GM19023 (cell line): Measurements from ENCODE around the gene CNDP2.

Experiments used
- ATAC-seq: cut with Tn5 transposase; IDR thresholded peaks from one replicate; pipeline ENCODE4 v1.9.1; 2021; ENCODE audit warnings: mild to moderate bottlenecking, moderate library complexity; ENCODE audit not compliant: unreplicated experiment

The CNDP2 gene

DNA sequence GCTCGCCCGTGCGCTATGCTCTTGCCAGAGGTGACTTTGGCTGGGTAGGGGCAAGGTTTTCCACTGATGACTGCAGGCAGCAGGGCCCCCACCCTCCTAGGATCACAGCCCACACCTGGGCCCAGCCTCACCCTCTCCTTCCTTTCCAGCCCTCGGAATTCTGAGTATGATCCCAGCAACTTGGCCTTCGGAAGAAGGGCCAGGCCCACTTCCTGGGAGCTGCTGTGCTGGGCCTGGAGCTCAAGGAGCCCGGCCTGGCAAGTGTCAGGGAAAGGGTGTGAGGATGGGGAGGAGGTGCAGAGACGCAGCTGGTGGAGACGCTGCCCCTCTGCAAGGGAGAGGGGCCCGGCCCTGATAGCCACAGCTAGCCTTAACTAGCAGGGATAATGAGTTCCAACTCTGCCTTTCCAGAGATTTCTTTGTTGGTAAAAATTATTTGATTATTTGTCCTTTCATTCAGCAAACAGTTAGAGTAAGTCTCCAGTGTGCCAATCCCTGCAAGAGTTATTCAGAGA lies 36.4 kb downstream of the CNDP2 start:
- ATAC-seq: no peak

DNA sequence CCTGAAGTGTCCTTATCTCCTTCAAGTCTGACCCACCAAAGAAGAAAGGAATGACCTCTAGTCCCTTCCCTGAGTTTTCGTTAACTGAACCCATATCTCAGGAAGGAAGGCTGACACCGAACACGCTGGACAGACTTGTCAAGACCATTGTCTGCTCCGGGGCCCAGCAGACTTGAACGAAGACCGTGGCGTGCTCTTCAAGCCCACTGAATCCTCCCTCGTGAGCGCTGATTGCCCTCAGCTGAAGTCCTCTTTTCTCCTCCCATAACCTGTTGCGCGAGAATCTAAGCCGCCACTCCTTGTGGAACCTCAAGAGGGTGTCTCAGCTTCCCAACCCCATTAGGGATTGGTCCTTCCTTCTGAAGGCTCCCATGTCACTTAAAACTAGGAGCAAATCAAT lies 37.5 kb downstream of the CNDP2 start:
- ATAC-seq: no peak

DNA sequence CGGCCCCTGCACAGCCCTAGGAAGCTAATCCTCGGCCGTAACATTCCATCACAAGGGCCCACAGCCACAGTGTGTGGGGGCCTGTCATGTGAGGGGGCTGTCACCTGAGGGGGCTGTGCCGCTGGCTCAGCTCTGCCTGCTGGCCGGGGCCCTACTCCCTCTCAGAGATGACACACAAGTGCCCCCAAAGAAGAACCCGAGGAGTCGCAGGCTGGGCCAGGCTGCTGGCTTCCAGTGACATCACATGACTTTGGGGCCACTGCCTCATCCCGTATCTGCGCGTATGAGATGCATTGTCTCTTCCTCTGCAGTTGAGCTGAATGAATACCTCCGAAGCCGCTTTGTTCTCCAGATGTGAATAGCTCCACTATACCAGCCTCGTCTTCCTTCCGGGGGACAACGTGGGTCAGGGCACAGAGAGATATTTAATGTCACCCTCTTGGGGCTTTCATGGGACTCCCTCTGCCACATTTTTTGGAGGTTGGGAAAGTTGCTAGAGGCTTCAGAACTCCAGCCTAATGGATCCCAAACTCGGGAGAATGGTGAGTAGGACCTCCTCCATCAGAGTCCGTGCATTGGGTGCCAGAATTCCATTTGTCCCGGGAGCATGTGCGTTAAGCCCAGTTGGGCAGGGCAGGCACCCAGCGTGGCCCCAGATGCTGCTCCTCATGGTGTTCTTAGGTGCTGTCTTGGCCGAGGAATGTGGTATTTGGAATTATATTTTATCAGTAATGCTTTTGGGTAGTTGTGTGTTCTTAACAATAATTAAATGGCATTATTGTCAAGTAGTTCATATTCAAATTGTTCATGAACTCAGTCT lies 38.2 kb downstream of the CNDP2 start, which contains the start of gene CNDP1:
Gene CNDP1, plus strand, starts transcription at position 351 of the 820 bp plus-strand sequence. Its CDS starts 168 bp downstream, at position 519.
- ATAC-seq: no peak

DNA sequence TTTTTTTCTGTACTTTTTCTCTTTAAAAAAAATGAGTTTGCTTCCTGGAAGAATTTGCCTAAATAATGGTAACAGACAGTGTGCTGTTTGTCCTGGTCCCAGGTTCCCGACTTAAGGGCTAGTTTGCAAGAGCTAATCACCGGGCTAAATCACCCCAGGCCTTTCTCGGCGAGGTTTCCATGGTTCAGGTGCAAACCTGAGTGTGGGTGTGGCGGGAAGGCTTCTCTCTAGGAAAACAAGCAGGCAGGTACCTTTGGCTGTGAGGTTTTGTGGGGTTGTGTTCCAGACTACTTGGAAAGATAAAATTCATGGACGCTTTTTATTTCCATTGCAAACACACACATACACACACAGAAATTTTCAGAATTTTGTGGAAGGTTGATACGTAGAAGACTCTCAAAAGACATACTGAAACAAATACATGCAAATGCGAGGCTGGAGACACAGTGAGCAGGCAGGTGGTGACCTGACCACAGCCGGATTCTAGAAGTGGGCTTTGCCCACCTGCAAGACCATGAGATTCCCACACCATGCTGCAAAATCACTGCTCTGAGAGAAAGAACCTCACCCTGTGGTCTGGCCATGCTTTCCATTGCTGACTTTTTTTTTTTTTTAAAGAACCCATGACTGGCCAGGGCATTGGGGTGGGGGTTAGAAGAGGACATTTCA lies 39.0 kb downstream of the CNDP2 start:
- ATAC-seq: no peak

DNA sequence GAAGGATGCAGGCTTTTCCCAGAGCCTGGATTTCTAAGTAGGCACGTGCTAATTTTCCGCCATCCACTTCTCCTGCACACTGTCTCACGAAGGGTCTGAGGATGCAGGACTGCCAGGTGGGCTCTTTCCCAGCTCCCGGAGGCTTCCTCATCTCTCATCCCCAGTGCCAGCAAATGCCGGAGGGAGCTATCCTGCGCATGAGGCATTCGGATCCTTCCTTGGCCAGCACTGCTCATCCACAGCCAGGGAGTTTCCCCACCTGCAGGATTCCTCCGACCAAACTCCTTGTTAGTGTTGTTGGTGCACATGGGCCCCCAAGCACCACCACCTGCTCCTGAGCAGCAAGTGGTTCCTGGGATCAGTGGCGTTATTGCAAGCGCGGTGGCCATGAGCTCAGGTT lies 43.1 kb downstream of the CNDP2 start:
- ATAC-seq: no peak

DNA sequence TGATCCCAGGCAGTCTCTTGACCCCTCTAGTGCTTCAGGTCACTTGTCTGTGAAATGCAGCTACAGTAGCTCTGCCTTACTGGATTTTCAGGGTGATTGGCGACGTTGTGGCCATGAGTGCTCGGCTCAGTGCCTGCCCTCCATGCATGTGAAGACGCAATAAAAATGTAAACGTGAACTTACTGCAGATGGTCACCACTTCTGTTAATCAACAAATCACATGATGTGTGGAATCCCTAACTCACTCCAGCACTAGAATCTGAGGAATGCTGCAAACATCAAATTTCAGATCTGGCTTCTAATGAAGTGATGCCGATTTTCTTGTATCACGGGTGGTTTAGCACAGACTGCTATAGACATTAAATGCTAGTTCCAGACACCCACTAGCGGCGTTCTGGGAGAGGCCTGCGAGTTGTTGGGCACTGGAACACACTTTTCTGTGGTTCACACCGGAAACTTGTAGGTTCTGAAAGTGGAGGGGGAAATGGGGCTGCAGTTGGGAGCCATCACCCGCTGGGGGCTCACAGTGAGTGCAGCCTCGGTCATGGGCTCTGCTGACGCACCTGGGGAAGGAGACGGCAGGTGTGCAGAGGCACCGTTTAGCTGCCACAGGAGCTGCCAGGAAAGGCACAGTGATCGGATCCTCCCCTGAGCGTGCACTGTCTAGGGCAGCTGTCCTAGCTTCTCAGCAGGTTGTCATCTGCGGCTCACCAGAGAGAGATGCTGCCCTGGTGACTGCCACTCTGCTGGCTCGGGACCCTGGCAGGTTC lies 44.7 kb downstream of the CNDP2 start:
- no peak for ATAC-seq

DNA sequence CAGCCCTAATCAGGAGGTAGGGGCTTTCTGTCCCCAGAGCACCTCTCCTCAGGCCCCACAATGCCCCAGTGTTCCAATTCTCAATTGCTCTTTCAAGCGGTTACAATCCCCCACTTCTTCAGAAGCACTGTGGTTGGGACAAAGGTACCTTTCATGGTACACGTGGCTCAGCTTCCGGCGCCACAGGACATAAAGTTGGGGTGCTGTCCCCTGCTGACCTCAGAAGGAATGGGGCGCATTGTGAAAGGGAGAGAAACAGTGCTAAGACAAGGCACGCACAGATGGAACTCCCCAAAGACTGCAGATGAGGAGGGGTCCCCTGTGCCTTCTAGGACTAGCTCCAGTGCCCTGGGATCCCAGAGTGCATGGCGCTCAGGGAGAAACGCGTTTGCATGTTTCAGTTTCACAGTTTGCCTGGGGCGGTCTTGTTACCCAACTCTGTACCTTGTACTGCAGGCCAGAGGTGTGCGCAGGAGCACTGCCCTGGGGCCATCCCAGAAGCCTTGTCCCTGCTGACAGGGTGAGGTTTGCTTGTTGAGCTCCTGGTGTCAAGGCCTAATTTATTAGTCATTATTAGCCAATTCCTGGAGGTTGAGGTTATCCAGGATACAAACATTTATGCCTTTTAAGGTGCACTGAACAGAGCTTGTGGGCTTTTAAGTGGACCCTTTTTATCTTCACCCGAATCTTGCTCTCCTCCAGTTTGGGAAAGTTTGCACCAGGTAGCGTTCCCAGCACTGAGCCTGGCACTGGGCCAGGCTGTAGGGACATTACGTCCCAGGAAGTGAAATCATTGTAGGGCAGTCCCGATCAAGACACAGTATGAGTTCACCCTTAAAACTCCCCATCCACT lies 45.8 kb downstream of the CNDP2 start:
- no peak for ATAC-seq

DNA sequence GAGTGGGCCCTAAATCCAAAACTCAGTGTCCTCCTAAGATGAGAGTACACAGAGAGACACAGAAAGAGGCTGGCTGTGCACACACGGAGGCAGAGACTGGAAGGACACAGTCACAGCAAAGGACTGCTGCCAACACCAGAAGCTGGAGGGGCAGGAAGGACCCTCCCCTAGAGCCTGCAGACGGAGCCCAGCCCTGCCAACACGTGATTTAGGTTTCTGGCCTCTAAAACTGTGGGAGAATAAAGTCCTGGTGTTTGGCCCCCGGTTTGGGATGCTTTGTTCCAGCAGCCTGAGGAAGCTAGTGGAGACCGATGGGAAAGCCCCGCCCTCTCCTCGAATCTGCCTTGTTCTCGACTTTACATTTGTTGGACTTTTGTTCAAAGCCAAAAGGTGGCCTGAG lies 48.7 kb downstream of the CNDP2 start:
- ATAC-seq: no peak

DNA sequence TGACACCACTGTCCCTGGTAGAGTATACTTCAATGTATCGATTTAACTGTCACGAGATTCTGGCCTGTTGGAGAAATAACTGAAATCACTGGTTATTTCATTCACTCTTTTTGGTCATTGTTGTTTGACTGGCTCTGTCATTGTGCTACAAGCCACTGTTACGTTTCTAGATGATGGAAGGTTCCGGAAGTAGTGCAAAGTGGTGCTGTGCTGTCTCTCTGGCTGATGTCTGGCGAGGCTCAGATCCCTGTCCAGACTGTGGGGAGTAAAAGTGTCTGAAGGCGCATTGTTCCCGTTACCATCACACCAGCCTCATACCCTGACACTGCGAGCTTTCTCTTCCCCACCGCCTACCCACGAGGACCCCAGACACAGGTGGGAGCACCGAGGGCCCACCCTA lies 49.8 kb downstream of the CNDP2 start:
- ATAC-seq: no peak

DNA sequence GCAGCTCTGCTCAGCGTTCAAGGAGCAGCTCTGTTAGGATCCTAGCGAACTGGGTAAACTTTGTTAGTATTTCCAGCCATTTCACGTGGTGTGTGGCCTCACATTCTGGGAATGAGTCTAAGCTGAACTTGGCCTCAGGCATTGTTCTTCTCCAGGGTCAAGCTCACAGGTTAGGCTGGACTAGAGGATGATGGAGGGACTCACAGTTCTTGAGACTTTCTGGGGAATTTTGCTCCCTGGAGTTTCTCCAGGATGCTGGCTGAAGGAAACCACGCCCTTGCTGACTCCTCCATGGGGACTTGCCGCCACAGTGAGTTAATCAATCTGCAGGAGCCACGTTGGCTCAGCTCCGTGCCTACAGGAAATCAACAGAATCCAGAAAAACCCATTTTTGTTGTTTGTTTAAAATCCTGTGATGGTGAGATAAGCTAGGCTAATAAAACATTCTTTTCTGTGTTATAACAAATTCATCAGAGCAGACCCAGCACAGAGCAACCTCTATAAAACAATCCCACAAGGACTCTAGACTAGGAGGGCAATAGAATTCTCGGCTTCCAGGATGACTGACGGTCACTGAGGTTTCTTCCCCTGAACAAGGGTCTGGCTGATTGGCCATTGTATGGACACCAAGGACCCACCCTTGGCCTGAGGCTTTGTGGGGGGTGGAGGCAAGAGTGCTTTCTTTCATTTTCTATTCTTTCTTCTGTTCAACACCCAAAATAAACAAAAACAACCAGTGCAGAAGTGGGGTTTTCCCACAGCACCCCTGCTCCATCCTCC lies 50.8 kb downstream of the CNDP2 start:
- no peak for ATAC-seq

DNA sequence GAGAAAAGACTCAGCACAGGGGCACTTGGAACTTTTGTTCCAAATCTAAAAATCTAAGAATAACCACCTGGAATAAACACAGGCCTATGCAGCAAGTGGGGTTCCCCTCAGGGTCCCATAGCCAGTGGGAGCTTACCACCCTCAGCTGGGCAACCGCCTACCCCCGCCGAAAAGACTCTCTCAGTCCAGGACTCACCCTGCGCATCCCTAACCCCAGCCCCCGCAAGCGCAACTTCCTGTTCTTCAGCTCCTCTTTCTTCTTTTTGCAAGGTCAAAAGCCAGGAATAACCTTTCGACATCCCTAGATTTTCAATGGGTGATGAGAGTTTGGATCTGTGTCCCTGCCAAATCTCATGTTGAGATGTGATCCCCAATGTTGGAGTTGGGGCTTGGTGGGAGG lies 51.7 kb downstream of the CNDP2 start:
- no peak for ATAC-seq

DNA sequence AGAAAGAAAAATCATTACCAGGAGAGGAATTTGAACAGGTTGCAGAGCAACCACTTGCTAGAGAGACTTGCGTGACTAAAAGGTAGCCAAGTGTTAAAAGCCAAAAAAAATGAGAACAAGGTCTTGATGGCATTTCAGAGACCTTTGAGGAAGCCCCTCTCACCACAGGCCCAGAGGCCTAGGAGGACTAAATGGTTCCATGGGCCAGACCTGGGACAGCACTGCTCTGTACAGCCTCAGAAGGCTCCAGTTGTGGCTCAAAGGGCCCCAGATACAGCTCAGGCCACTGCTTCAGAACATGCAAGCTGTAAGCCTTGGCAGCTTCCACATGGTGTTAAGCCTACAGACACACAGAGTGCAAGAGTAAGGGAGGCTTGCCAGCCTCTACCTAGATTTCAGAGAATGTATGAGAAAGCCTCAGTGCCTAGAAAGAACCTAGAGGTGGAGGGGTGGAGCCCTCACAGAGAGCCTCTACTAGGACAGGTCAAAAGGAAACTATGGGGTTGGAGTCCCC lies 53.5 kb downstream of the CNDP2 start:
- ATAC-seq: no peak

DNA sequence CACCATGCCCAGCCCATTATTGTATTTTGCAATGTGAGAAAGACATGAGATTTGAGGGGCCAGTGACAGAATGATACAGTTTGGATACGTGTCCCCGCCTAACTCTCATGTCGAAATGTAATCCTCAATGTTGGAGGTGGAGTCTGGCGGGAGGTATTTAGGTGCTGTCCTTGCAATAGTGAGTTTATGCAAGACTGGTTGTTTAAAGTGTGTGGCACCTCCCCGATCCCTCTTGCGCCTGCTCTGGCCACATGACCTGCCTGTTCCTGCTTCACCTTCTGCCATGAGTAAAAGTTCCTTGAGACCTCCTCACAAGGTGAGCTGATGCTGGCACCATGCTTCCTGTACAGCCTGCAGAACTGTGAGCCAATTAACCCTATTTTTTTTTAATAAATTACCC lies 54.7 kb downstream of the CNDP2 start:
- no peak for ATAC-seq

DNA sequence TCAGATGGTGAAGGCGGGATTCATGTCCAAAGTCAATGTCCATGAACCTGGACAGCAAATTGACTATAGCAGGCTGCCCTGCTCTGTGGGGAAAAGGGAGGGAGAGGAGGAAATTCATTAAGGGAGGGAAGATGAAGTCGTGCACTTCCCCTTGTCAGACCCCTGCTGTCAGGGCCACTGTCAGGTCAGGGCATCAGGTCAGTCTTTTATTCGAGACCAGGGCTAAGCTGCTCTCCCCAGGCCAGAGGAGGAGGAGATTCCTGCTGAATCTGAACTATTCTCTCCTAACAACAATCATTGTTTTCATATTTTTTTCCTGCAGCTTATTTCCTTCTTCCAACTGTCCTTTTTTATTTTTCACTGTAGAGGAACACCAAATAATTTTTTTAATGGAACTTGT lies 55.3 kb downstream of the CNDP2 start:
- ATAC-seq: no peak

DNA sequence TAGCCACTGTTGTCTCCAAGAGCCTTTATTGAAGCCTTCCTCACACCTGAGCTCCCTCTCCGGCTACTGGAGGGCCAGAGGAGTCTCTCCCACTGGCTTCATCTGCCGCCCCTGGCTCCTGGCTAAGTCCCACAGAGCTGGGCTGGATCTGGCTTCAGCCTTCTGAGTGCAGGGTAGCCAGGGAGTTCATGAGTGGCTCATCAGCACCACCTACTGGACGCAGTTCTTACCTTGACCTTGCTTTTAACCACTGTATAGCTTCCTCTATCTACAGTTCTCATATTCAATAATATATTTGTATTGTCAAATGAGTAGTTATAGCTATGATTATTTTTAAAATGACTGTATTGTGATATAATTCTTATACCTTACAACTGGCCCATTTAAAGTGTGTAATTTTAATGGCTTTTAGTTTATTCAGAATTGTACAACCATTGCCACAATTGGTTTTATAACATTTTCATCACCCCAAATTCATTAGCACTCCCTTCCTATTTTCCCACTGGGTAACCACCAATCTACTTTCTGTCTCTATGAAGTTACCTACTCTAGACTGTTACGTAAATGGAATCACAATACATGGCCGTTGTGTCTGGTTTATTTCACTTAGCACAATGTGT lies 55.9 kb downstream of the CNDP2 start:
- ATAC-seq: peak; percentile 98

DNA sequence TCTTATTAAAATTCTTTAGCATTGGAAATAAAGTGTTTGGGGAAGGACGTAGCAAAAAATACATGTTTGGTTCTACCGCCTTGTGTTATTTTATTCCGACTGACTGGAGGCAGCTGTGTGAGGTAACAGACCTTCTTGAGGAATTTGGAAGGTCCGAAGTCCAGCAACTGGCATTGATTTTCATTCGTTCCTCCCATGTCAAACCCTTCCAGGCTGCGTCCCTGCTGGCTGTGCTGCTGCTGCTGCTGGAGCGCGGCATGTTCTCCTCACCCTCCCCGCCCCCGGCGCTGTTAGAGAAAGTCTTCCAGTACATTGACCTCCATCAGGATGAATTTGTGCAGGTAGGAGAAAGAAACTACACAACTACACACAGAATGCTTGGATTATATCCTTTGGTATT lies 60.0 kb downstream of the CNDP2 start:
- ATAC-seq: no peak

DNA sequence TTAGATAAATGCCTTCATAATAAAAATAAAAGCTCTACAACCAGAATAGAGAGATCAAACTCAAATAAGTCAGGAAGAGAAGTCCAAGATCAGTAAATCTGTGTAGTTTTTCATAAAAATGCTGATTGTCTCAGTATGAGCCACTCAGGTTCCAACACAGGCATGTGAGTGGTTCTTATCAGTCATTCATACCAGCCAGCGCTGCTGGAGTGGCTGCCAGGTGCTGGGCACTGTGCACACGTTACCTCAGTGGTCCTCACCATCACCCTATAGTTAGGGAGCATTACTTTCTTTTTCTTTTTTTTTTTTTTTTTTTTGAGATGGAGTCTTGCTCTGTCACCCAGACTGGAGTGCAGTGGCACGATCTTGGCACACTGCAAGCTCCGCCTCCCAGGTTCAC lies 61.9 kb downstream of the CNDP2 start:
- no peak for ATAC-seq

DNA sequence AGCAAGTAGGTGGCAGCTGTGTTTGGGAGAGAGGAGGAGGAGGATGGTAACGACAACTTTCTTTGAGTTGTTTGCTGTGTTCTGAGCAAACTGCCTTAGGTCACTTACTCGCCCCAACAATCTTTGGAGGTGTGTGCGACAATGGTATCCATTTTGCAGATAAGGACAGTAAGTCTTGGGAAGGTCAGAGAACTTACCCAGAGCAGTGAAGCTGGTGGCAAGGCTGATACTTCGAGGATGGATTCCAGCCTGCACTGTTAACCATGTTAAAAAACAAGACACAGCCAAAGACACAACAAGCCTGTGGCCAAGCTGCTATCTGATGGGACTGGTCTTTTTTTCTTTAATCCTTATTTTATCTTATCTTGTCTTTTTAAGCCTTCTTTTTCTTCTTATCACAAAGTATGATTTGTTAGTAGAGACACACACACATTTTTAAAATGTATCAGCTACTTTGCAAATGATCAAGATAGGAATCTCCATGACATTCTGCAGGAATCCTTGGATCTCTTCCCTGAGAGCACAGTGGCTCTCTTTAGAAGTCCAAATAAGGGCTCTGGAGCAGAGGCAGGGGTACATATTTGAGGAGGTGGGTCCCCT lies 66.1 kb downstream of the CNDP2 start:
- ATAC-seq: no peak

DNA sequence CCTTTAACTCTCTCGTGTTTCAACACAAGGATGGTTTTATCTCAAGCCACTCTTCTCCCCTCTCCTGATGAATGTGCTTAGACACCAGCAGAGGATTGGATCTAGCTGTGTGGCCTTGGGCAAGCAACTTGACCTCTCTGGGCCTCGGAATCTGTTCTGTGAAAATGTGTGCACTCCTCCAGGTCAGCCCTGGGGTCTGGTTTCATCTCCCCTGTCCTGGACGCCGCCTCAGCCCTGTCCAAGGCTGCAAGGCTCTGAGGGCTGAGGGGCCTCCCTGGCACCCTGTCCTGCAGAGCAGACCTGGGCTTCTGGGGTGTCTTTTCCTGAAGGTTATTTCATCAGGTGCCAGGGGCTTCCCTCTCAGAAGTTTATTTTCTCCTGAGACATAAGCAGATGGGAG lies 66.6 kb downstream of the CNDP2 start:
- ATAC-seq: no peak
